HG03571 (cell line): ENCODE results near the gene CDC5L.
A peak's percentile ranks its signal among the peaks of the same experiment; 100 is the strongest.

Source experiments
- ATAC-seq: cut with Tn5 transposase; IDR thresholded peaks from one replicate; pipeline ENCODE4 v1.9.1; 2021; ENCODE audit not compliant: unreplicated experiment

CDC5L gene

DNA sequence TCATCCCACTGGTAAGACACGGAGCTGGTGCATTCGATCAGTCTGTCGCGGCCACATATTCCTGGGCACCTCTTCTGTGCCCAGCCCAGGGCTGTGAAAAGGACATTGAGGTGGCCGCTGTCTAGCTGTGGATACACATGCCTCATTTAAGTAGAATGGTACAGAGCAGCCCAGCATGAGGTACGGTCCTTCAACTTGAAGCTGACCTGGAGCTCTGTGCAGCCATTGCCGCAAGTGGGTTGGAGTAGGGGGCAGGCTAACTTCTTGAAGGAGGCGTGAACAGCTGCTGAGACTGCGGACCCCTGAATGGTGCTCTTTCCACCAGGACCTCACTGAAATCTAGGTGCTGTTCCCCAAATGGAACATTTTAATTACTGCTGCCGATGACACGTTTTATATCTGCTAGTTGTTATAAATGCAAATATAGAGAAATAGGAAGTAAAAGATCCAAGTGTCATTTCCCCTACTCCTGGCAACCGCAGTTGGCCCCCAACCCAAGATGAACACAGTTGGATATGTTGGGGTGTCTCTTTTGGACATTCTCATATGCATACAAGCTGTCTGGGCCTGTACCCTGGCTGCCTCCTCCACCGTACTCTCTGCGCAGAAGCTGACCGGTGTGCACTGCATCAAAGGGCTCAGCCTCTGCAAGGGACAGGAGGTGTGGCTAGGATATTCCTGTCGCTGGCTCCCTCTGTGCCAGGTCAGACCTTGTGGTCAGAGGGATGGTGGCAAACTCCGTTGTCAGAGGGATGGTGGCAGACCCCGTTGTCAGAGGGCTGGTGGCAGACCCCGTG, 86.1 kb downstream of the CDC5L start:
- no peak for ATAC-seq

- no peak for ATAC-seq
Observed at GRCh38 chr6:44474190-44474631, 86.7 kb downstream of the CDC5L start.

DNA sequence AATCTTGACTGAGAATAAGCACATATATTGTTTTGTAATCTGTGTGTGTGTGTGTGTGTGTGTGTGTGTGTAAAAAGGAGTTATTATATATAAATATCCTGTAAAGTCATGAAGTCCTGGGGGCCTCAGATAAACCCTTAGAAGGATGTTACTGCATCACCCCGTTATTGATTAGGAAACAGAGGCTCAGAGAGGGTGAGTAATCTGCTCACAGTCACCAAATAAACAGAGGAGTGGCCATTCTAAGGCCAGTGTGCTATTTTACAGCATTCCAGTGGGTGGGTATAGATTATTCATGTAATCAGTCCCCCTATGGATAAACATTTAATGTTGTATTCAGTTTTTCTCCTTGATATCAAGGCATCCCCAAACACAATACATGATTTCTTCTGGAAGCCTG, 87.1 kb downstream of the CDC5L start:
- no peak for ATAC-seq

DNA sequence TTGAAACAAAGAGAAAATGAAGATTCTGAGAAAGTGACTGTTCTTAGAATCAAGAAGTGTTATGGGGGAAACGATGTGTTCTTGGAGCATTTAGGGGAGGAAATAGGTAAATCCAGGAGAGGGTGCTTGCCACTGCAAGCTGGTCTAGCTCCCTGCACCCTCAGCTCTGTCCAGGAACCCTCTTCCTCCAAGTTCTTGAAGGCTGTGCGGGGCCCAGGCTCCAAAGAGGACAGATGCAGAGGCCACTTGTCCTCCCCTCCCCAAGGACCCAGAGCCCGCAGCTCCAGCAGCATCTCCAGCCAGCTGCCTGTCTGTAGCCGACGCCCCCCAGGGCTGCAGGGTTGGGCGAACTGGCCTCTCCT, 87.9 kb downstream of the CDC5L start:
- no peak for ATAC-seq

DNA sequence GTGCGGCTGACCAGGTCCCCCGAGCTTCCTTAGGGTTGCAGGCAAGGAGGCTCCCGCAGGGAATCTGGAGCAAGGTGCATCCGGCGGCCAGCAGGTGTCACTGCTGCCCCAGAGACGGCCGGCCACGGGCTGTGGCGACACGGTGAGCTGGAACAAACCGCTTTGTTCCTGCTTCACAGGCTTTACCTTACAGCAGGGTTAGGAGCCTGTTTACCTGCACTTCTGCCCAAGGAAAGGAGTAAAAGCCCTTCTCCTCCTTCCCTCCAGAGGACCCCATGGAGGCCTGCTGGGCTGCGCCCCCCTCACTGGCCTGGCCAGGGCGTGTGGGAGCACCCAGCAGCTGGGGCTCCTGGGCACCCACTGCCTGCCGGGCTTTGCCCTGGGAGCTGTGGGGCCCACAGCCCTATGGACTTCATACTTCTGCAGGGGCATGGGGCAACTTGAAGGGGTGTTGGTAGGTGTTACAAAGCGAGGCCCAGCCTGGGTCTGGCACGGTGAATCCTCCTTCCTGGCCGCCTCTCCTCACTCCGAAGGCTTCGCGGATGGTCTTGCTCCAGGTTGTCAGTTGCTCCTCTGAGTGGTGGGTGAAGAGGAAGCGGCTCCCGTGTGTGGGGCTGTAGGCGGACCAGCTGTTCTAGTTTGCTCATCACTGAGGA, 88.4 kb downstream of the CDC5L start:
- ATAC-seq: peak; percentile 74

DNA sequence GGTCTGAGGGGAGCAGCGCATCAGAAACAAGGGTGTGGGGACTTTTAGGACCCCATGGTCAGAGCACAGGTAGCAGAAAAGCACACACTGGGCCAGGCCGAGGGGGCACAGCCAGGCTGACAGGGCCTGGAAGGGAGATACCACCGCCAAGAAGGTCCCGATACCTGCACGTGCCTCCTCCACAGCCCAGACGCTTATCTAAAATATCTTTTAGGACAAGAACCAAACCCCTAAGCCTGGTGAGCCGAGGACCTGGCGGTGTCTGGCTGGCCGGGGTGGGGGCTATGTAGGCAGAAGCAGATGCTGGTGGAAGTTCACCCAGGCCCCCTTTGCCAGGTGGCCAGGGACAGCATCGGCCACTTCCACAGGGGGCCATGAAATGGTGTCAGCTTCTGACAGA, 89.3 kb downstream of the CDC5L start:
- no peak for ATAC-seq

- ATAC-seq: no peak
Observed at GRCh38 chr6:44477293-44477894, 89.9 kb downstream of the CDC5L start.

DNA sequence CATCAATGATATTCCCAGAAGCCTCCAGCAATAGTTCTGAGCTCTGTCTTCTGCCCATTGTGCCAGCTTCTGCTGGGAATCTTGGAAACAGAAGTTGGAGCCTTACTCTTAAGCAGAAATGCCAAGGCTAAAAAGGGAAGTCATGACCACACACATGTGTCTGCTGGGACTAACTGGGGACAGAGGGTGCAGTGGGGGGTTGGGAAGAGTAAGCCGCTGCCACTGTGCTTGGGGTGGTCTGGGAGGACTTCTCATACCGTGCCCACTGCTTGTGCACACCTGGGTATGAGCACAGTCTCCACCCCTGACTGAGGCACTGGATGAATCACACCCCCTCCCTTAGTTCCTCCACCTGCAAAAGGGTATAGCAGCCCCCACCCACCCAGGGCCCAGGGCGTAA, 90.7 kb downstream of the CDC5L start:
- no peak for ATAC-seq

DNA sequence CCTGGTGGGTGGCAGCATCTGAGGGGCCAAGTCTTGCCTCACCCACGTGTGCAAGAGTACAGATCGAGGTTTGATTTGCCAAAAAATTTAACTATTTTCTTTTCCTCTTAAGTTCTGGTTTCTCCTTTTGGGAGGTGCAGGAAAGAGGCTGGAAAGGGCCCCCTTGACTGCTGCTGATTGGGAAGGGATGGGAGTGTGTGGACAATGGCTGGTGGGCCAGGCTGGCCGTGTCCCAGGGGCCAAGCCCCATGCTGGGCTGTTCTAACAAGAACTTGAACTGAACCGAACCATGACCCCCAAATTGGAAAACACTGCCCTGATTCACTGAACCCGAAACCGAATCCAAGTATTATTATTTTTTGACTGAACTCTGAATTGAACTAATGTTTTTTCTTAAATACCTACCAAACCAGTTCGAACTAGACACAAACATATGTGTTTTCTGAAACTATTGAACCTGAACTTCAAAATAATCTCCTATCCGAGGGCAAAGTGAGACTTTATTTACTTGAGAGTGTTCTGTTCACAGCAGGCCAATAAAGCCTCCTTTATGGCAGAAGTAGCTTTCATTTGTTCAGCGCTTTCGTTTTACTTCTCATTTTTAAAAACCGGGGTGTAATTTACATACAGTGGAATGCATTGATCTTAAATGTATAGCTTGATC, 91.2 kb downstream of the CDC5L start:
- ATAC-seq: no peak

DNA sequence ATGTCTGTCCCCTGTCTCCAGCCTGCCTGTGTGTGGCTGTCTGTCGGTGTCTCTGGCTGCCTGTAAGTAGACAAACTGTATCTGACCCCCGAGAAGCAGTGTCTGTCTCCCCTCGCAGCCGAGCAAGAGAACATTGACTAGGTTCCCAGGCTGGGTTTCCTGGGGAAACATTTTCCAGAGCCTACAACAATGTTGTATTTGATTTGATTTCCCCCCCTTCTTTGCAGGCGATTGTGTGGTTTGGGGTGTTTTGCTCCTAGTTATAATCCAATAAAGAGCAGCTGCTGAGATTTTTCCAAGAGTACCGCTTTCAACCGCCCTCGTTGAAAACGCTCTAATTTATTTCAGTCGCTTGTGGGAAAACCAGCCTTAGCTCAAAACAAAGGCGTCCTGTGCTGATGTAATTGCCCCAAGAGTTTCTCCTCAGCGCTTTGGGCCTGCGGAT, 92.6 kb downstream of the CDC5L start:
- ATAC-seq: no peak

GRCh38 chr6:44481056-44481455, 93.5 kb downstream of the CDC5L start:
- ATAC-seq: no peak

DNA sequence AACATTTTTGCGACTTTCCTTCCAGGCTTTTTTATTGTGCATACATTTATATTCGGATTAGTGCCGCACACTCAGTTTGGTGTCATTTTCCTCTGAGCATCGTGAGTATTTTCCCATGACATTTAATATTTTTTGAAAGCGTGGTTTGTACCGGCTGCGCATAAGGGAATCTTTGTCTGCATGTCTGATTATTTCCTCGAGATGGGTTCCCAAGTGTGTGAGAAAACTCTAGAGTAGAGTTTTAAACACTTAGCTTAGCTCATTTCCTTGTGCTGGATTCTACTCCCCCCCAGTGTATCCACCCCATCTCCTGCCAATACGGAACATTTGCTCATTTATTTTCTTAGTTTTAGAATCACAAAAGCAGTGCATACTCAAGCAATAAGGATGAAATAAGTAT, 94.3 kb downstream of the CDC5L start:
- no peak for ATAC-seq

- ATAC-seq: no peak
Observed at GRCh38 chr6:44485601-44486401, 98.3 kb downstream of the CDC5L start.

DNA sequence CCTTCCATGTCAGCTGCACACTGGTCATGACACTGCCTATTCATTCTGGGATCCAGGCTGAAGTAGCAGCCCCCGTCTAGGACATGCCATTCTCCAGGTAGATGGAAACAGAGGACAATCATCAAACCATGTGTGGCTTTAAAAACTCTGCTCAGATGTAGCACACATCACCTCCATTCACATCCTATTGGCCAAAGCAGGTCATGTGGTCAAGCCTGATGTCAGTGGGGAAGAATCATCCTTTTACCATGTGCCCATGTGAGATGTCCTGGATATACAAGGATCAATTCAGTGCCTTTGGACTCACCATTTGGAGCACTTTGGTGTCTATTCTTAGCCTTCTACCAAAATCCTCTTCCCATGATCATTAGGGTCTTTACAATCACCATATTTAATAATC, 99.5 kb downstream of the CDC5L start:
- no peak for ATAC-seq

GRCh38 chr6:44487586-44487985, 100.1 kb downstream of the CDC5L start:
- no peak for ATAC-seq

DNA sequence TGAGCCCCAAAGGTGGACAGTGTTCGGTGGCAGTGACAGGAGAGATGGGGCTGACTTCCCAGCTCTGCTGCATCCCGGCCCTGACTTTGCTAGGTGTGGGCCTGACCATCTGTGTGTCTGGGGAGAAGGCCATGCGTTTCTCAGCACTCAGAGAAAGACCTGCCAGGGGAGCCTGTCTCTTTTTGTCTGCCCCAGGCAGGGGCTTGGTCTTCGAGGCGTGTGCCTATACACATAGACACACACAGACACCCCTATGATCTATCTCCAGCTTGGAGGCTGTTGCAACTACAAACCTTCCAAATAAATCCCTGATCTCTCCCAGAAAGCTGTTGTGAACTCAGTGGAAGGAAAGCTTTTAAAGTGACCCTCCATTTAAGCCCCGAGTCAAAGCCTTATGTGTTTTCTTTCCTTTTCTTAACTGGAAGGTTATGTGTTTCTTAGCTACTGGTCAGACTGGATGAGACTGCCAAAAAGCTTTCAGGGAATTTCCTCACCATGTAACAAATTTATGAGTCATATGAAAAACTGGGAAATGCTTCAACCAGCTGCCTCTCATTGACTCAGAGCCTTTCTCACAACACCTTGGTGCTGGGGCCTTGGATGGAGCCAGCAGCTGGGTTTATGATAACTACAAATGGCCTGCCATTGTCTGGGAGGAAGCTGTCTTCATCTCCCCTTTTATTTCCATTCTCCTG, 102.6 kb downstream of the CDC5L start:
- ATAC-seq: no peak

GRCh38 chr6:44493132-44493531, 105.6 kb downstream of the CDC5L start:
- ATAC-seq: no peak

GRCh38 chr6:44493593-44493992, 106.1 kb downstream of the CDC5L start:
- ATAC-seq: no peak

DNA sequence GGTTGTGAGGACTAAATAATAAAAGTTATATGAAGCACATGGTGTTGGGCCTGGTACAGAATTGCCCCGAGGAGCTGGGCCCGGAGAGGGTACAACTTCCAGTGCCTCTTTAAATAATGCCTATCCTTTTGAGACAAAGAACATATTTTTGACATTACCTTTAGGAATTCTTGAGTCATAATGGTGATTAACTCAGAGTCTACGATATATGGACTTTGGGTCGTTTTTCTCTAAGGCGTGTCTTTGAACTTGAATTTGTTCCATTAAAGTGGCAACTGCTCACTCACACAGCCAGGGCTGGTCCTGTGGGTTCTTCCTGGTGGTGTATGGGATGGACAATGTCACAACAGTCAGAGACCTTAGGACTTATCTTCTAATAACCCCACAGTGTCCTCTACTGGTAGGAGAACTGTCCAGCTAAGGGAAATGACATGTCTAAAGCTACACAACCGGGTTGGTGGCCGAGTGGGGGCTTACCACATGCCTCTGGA, 106.5 kb downstream of the CDC5L start:
- ATAC-seq: no peak
